Fibroblast of lung (primary cell): Measurements from ENCODE around the gene PIR.

Experiments
- EZH2 ChIP-seq: IDR thresholded peaks from 2 replicates; pipeline ENCODE4 v1.5.1; 2012; ENCODE audit warnings: low read length, control low read depth, mild to moderate bottlenecking; ENCODE audit errors: missing control alignments
- TF ChIP-seq, protein P1 (sequence below), 2 donors: IDR thresholded peaks in 1 of 2; conservative IDR thresholded peaks in 1 of 2; 1 replicate in 1 of 2; 2 replicates in 1 of 2; pipeline ENCODE4 v1.5.1; 2011 to 2012; ENCODE audit warnings: low read length in 2 of 2, control low read depth in 1 of 2, inconsistent platforms in 1 of 2, low read depth in 1 of 2, mild to moderate bottlenecking in 1 of 2

GRCh38 chrX:15514279-15514678, 21.1 kb upstream of the PIR start:
- TF ChIP-seq, protein P1, sequence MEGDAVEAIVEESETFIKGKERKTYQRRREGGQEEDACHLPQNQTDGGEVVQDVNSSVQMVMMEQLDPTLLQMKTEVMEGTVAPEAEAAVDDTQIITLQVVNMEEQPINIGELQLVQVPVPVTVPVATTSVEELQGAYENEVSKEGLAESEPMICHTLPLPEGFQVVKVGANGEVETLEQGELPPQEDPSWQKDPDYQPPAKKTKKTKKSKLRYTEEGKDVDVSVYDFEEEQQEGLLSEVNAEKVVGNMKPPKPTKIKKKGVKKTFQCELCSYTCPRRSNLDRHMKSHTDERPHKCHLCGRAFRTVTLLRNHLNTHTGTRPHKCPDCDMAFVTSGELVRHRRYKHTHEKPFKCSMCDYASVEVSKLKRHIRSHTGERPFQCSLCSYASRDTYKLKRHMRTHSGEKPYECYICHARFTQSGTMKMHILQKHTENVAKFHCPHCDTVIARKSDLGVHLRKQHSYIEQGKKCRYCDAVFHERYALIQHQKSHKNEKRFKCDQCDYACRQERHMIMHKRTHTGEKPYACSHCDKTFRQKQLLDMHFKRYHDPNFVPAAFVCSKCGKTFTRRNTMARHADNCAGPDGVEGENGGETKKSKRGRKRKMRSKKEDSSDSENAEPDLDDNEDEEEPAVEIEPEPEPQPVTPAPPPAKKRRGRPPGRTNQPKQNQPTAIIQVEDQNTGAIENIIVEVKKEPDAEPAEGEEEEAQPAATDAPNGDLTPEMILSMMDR (conservative IDR thresholded peaks at IDR 0.05 in 1 of 2, IDR thresholded peaks at IDR 0.05 in 1 of 2; ENCODE audit: low read depth in 1 of 2, low read length in 2 of 2): no peak
- no peak for TF ChIP-seq EZH2
